ENCODE results near the gene SFMBT2.

DNA sequence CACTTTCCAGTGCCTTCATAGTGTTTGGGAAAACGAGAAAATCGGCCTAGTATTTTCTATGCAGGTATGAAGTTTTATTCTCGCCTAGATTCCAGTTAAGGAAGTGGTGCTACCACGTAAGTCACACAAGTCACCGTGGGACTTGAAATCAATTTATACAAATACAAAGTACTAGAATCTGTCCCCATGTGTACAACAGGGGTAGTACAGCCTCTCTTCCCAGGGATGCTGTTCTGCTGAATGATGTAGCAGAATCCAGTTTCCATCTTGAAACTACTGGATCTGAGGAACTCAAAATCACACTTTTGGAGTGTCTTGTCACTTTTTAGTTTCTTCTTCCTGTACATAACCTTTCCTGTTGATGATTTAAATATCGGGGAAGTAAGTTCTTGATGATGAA, 129.4 kb downstream of the SFMBT2 start:
- TF ChIP-seq, protein P1, sequence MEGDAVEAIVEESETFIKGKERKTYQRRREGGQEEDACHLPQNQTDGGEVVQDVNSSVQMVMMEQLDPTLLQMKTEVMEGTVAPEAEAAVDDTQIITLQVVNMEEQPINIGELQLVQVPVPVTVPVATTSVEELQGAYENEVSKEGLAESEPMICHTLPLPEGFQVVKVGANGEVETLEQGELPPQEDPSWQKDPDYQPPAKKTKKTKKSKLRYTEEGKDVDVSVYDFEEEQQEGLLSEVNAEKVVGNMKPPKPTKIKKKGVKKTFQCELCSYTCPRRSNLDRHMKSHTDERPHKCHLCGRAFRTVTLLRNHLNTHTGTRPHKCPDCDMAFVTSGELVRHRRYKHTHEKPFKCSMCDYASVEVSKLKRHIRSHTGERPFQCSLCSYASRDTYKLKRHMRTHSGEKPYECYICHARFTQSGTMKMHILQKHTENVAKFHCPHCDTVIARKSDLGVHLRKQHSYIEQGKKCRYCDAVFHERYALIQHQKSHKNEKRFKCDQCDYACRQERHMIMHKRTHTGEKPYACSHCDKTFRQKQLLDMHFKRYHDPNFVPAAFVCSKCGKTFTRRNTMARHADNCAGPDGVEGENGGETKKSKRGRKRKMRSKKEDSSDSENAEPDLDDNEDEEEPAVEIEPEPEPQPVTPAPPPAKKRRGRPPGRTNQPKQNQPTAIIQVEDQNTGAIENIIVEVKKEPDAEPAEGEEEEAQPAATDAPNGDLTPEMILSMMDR (IDR thresholded peaks at IDR 0.05 in 2 of 3, conservative IDR thresholded peaks at IDR 0.05 in 1 of 3; ENCODE audit: borderline replicate concordance in 1 of 3, insufficient read depth in 1 of 3, low read depth in 2 of 3, low read length in 2 of 3), result no peak
- TF ChIP-seq RAD21 (IDR thresholded peaks at IDR 0.05; ENCODE audit: low read depth) (no peak), POLR2A (IDR thresholded peaks at IDR 0.05; ENCODE audit: borderline replicate concordance, extremely low read depth, insufficient read depth, insufficient read length) (no peak)

Measured in HCT116 (cell line).